ENCODE results near the gene PLPP2.

Gene PLPP2

GRCh38 chr19:310781-311496 is 19.7 kb upstream of the PLPP2 start:
- no peak for TF ChIP-seq CTCF (IDR thresholded peaks at IDR 0.05; ENCODE audit: low read depth, low read length)
- in situ Hi-C loops (cut with HindIII; ENCODE audit: low sequenced_read_pairs), result no loop called here

GRCh38 chr19:310141-310651 is 19.0 kb upstream of the PLPP2 start:
- in situ Hi-C loops (cut with HindIII; ENCODE audit: low sequenced_read_pairs), result no loop called here
- peak; percentile 74 for DNase-seq (ENCODE audit: low read depth, low spot score)
- peak overlapping the region; percentile 23 for H3K4me3 ChIP-seq (ENCODE audit: low read depth, low read length)
- TF ChIP-seq CTCF (IDR thresholded peaks at IDR 0.05; ENCODE audit: low read depth, low read length), result no peak

More at GRCh38 chr19:310781-311496, 19.7 kb upstream of the PLPP2 start:
- DNase-seq (ENCODE audit: low read depth, low spot score), result no peak
- H3K4me3 ChIP-seq (ENCODE audit: low read depth, low read length), result no peak overlapping the region

- H3K4me3 ChIP-seq (ENCODE audit: low read depth, low read length), result no peak overlapping the region
- TF ChIP-seq CTCF (IDR thresholded peaks at IDR 0.05; ENCODE audit: low read depth, low read length), result no peak
- in situ Hi-C loops (cut with HindIII; ENCODE audit: low sequenced_read_pairs), result no loop called here
- no peak for DNase-seq (ENCODE audit: low read depth, low spot score)
These were observed 18.0 kb upstream of the PLPP2 start for GRCh38 chr19:309206-309565.

GRCh38 chr19:308471-309205 is 17.4 kb upstream of the PLPP2 start:
- in situ Hi-C loops (cut with HindIII; ENCODE audit: low sequenced_read_pairs), result no loop called here
- no peak for DNase-seq (ENCODE audit: low read depth, low spot score)
- H3K4me3 ChIP-seq (ENCODE audit: low read depth, low read length), result no peak overlapping the region
- no peak for TF ChIP-seq CTCF (IDR thresholded peaks at IDR 0.05; ENCODE audit: low read depth, low read length)

- no peak for TF ChIP-seq CTCF (IDR thresholded peaks at IDR 0.05; ENCODE audit: low read depth, low read length)
- no peak overlapping the region for H3K4me3 ChIP-seq (ENCODE audit: low read depth, low read length)
- in situ Hi-C loops (cut with HindIII; ENCODE audit: low sequenced_read_pairs), result no loop called here
- no peak for DNase-seq (ENCODE audit: low read depth, low spot score)
These were observed 16.7 kb upstream of the PLPP2 start for GRCh38 chr19:307793-308420.

GRCh38 chr19:307111-307531 is 15.9 kb upstream of the PLPP2 start:
- no peak for DNase-seq (ENCODE audit: low read depth, low spot score)
- no peak overlapping the region for H3K4me3 ChIP-seq (ENCODE audit: low read depth, low read length)
- no peak for TF ChIP-seq CTCF (IDR thresholded peaks at IDR 0.05; ENCODE audit: low read depth, low read length)
- in situ Hi-C loops (cut with HindIII; ENCODE audit: low sequenced_read_pairs), result no loop called here
